H7 (cell line): ENCODE measurements around the gene LGALS4. TPM values are rescaled to one million over a fixed set of nuclear protein-coding genes. Genes with fewer than 3 reads are reported as not detected.
"Not testable (repeated sequence)": the region's sequence is repeated elsewhere in the genome, so short reads cannot be mapped to it uniquely, and the experiment has no call there.

Source experiments
- DNase-seq: peaks from one replicate; pipeline ENCODE4 v3.0.0; 2012
- H3K27me3 ChIP-seq: 2 replicates; pipeline ENCODE4 v1.6.0; 2011; ENCODE audit warnings: mild to moderate bottlenecking, low read length; ENCODE audit not compliant: control insufficient read depth, insufficient read depth
- H3K36me3 ChIP-seq: replicated peaks from 2 replicates; pipeline ENCODE4 v1.5.1; 2011; ENCODE audit warnings: low read length; ENCODE audit not compliant: control insufficient read depth, insufficient read depth
- H3K4me3 ChIP-seq: 2 replicates; pipeline ENCODE4 v1.5.1; 2011; ENCODE audit warnings: low read depth, mild to moderate bottlenecking, control low read depth, low read length, moderate library complexity; ENCODE audit not compliant: insufficient read depth
- total RNA-seq: library from RNA; depleted of rRNA; stranded (reverse); fragments of >200 nt; shearing (Covaris generic); gene quantifications from 2 replicates; pipeline ENCODE4 v1.2.3, GENCODE V29; 2014; rRNA removed

LGALS4 gene, protein sequence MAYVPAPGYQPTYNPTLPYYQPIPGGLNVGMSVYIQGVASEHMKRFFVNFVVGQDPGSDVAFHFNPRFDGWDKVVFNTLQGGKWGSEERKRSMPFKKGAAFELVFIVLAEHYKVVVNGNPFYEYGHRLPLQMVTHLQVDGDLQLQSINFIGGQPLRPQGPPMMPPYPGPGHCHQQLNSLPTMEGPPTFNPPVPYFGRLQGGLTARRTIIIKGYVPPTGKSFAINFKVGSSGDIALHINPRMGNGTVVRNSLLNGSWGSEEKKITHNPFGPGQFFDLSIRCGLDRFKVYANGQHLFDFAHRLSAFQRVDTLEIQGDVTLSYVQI
- total RNA-seq = not detected in 2 replicates

DNA sequence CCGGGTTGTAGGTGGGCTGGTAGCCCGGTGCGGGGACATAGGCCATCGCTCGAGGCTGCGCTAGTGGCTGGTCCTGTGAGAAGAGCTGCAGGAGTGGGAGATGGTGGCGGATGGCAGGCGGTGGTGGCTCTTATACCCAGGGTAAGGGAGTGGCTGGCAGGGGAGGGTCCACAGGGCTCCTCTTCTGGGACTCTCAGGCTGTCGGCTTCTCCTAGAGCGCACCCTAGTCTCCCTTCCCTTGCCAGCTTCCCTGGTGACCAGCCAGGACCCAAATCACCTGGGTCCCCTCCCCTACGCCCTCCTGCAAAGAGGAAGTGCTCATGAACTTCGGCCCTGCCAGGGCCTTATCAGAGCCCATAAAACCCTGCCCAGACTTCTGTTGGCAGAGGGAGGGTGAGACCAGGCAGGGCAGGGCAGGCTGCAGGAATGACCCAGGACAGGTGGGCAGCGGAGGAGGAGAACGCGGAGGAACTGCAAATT is at the start of gene LGALS4:
Gene LGALS4, minus strand, starts transcription at position 105 of the 480 bp plus-strand sequence. Its CDS starts 59 bp downstream, at position 46.
- peaks cover 4% of the 10 kb centered on the region for H3K36me3 ChIP-seq
- DNase-seq = peak; percentile 64
- no peaks in the 10 kb centered on the region for H3K27me3 ChIP-seq
- H3K4me3 ChIP-seq = no peak within 1 kb of the TSS

DNA sequence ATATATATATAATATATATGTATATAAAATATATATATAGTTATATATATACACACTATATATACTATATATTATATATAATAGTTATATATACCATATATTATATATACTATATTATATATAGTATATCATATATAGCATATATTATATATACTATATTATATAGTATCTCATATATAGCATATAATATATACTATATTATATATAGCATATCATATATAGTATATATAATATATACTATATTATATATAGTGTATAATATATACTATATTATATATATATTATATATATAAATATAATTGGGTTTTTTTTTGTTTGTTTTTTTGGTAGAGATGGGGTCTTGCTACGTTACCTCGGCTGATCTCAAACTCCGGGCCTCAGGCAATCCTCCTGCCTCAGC is 48.6 kb upstream of the LGALS4 start:
- no peaks in the 10 kb centered on the region for H3K36me3 ChIP-seq

DNA sequence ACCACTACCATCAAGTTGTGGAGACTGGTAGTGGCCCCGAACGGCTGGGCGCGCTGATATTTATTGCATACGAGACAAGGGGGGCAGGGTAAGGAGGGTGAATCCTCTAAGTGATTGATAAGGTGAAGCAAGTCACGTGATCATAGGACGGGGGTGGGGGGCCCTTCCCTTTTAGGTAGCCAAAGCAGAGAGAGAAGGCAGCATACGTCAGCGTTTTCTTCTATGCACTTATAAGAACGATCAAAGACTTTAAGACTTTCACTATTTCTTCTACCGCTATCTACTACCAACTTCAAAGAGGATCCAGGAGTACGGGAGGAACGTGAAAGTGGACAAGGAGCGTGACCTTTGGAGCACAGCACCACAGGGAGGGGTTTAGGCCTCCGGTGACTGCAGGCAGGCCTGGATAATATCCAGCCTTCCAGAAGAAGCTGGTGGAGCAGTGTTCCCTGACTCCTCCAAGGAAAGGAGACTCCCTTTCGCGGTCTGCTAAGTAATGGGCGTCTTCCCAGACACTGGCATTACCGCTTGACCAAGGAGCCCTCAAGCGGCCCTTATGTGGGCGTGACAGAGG is 47.0 kb upstream of the LGALS4 start:
- not testable (repeated sequence) for H3K4me3 ChIP-seq, H3K36me3 ChIP-seq, H3K27me3 ChIP-seq, DNase-seq

More for the DNA sequence above, 48.6 kb upstream of the LGALS4 start:
- H3K4me3 ChIP-seq = no peak overlapping the region
- no peak for DNase-seq
- H3K27me3 ChIP-seq = no peaks in the 10 kb centered on the region

DNA sequence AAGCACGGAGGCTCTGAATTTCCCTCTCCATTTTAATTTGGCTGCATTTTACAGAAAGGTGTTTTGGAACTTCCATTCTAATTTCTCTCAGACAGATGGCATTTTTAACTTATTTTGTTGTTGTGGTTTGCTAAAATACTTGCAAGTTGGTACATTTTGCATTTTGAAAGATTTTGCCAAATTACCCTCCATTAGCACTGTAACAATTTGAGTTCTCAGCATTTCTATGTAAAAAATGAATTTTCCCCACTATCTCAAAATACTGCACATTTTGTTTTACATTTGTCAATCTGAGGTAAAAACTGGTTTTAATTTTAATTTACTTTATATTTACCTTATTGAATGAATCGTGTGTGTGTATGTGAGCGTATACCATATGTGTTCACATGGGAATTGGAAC is 44.1 kb upstream of the LGALS4 start:
- no peak for DNase-seq
- no peaks in the 10 kb centered on the region for H3K27me3 ChIP-seq
- H3K36me3 ChIP-seq = no peaks in the 10 kb centered on the region
- no peak overlapping the region for H3K4me3 ChIP-seq

DNA sequence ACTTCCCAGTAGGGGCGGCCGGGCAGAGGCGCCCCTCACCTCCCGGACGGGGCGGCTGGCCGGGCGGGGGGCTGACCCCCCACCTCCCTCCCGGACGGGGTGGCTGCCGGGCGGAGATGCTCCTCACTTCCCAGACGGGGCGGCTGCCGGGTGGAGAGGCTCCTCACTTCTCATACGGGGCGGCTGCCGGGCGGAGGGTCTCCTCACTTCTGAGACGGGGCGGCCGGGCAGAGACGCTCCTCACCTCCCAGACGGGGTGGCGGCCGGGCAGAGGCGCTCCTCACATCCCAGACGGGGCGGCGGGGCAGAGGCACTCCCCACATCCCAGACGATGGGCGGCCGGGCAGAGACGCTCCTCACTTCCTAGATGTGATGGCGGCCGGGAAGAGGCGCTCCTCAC is 43.0 kb upstream of the LGALS4 start:
- not testable (repeated sequence) for H3K4me3 ChIP-seq, DNase-seq, H3K36me3 ChIP-seq, H3K27me3 ChIP-seq

DNA sequence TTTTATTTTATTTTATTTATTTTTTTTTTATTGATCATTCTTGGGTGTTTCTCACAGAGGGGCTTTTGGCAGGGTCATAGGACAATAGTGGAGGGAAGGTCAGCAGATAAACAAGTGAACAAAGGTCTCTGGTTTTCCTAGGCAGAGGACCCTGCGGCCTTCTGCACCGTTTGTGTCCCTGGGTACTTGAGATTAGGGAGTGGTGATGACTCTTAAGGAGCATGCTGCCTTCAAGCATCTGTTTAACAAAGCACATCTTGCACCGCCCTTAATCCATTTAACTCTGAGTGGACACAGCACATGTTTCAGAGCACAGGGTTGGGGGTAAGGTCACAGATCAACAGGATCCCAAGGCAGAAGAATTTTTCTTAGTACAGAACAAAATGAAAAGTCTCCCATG is 42.2 kb upstream of the LGALS4 start:
- not testable (repeated sequence) for H3K27me3 ChIP-seq, H3K4me3 ChIP-seq, H3K36me3 ChIP-seq, DNase-seq

DNA sequence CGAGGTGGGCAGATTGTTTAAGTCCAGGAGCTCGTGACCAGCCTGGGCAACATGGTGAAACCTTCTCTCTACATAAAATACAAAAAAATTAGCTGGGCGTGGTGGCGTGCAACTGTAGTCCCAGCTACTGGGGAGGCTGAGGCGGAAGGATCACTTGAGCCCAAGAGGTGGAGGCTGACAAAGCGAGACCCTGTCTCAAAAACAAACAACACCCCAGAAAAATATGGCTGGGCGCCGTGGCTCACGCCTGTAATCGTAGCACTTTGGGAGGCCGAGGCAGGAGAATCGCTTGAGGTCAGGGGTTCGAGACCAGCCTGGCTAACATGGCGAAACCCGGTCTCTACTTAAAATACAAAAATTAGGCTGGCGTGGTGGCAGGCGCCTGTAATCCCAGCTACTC is 40.5 kb upstream of the LGALS4 start:
- DNase-seq = no peak
- H3K4me3 ChIP-seq = no peak overlapping the region; the same call in 1 of the 2 replicates
- no peaks in the 10 kb centered on the region for H3K27me3 ChIP-seq
- peaks cover 2% of the 10 kb centered on the region for H3K36me3 ChIP-seq

DNA sequence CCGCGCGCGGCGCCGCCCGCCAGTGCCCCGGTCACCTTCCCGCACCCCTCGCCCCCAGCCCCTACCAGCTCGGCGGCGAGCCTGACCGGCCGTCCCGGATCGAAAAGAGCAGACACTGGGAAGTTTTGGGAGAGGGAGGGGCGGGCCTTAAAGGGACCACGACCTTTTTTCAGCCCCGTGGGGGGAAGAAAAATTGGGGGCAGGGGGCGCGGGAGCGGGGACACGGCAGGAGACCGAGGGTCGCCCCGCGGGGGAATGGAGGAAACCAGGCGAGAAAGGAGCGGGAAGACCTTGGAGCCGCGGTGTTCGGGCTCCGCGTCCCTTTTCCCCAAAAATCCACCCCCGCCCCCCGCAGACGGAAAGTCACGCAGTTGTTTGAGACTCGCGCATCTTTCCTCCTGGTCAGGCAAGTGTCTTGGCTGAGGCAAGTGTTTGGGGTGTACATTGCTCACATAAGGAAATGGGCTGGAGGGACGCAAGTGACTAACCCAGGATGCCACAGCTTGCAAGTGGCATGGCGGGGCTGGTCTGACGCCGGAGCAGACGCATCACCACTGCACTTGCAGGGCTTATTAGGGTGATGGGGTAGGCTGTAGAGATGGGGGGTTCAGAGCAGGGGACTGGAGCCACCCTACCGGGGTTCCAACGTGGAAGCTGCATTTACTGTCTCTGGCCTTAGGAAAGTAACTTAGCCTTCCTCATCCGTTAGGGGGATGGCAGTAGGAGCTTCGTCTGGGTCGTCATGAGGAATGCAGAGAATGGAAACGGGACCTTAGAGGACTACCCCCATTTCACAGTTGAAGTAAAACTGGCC is 39.7 kb upstream of the LGALS4 start:
- DNase-seq = peak; percentile 37
- Histone ChIP-seq H3K4me3 (peak overlapping the region; percentile 71), H3K36me3 (peaks cover 6% of the 10 kb centered on the region), H3K27me3 (no peaks in the 10 kb centered on the region)

DNA sequence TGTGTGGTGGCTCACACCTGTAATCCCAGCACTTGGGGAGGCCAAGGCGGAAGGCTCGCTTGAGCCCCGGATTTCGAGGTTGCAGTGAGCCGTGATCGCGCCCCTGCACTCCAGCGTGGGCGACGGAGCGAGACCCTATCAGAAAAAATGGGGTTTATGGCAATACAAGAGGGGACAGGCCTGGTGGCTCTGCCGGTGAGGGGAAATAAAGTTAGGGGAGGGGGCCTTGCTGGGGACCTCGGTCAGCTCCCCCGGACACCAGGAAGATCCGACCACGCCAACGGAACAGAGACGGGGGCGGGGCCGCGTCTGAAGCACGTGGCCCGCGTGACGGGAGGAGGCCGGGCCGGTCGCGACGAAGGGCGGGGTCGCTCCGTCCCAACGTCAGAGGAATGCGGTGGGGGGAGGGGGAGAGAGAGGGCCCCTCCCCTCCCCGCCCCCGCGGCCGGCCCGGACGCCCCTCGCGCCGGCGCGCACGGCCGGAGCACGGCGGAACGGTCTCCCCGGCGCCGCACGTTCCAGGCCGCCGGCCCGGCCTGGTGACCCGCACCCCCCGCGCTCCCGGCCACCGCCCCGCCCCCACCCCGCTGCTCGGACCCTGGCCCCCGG is 39.0 kb upstream of the LGALS4 start:
- DNase-seq = peak; percentile 95
- no peaks in the 10 kb centered on the region for H3K27me3 ChIP-seq
- peaks cover 13% of the 10 kb centered on the region for H3K36me3 ChIP-seq
- peak overlapping the region; percentile 71 for H3K4me3 ChIP-seq

DNA sequence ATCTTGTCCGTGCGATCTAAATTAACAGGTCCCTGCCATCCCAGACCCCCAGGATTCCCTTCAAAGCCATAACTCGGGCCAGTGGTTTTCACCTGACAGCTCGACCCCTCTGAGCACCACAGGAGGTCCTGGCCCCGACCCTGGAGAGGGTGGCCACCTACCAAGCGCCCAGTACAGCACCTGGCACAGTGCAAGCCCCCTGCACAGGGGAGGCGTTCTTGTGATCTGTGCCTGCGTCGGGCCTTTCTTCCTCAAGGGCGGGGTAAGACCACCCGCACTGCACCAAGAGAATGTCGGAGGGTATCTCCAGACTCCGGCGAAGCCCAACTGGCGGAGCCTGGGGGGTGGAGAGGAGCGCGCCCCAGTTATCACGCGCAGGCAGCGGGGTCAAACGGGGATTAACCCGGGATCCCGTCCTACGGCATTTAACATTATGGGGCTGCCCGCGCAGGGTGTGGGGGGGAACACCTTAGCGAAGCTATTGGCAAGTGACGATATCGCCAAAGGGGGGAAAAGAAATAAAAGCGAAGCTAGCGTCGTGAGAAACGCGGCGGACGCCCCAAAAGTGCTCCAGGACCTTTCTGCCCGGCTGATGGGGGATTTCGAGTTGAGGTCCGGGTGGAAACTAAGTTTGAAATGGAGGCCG is 38.4 kb upstream of the LGALS4 start:
- peak overlapping the region; percentile 65 for H3K4me3 ChIP-seq
- H3K36me3 ChIP-seq = peaks cover 18% of the 10 kb centered on the region
- H3K27me3 ChIP-seq = no peaks in the 10 kb centered on the region
- peak; percentile 49 for DNase-seq

DNA sequence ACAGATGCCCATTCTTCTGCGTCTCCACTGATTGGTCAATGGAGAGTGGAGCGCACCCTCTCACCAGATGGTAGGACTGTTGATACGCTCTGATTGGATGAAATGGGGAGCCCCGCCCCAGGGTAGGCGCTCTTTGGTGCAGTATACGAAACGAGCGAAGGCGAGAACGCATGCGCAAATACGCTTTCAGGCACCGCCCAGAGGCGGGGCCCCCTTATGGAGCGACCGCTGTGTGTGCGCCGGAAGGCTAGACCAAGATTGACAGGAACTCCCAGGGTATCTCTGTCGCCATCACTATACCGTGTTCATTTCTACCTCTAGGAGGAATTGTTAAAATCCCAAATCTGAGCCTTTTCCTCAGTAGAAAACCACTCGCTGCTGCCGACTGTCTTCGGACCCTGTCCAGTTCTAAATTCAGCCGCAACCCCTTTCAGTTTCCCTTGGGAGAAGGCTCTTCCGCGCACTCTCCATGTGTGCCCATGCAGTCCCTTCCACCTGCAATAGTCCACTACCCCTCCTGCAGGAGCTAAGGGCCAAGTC is 37.8 kb upstream of the LGALS4 start:
- no peaks in the 10 kb centered on the region for H3K27me3 ChIP-seq
- DNase-seq = peak; percentile 93
- peak overlapping the region; percentile 65 for H3K4me3 ChIP-seq
- H3K36me3 ChIP-seq = peaks cover 24% of the 10 kb centered on the region

DNA sequence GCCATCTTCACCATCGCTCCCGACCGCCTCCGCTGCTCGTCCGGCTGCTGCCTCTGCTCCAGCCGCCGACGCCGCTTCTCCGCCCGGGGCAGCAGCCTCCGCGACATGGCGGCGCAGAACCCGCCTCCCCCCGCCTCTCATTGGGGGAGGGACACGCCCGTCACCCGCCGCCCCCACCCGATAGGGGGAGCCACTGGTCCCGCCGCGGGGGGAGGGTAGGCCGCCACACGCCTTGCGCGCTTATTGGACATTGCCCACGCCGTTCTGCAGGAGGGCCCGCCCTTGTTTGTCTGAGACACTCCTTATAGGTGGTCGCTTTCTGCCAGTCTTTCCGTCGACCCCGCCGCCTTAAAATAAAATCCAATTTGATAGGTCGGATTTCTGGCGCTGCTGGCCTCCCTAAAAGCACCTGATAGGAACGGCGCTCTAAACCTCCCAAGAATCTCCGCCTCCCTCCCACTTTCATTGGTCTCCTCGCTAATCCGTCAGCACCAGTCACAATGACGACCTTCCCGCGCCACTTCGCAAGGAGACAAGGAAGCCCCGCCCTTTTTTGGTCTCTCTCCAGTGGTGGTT is 37.2 kb upstream of the LGALS4 start, which contains the start of gene HNRNPL:
Gene HNRNPL, minus strand, starts transcription at position 127 of the 576 bp plus-strand sequence. Its CDS starts 20 bp downstream, at position 107.
- Histone ChIP-seq H3K4me3 (peak within 1 kb of the TSS; percentile 75), H3K27me3 (no peaks in the 10 kb centered on the region), H3K36me3 (peaks cover 29% of the 10 kb centered on the region)
- peak; percentile 100 for DNase-seq

DNA sequence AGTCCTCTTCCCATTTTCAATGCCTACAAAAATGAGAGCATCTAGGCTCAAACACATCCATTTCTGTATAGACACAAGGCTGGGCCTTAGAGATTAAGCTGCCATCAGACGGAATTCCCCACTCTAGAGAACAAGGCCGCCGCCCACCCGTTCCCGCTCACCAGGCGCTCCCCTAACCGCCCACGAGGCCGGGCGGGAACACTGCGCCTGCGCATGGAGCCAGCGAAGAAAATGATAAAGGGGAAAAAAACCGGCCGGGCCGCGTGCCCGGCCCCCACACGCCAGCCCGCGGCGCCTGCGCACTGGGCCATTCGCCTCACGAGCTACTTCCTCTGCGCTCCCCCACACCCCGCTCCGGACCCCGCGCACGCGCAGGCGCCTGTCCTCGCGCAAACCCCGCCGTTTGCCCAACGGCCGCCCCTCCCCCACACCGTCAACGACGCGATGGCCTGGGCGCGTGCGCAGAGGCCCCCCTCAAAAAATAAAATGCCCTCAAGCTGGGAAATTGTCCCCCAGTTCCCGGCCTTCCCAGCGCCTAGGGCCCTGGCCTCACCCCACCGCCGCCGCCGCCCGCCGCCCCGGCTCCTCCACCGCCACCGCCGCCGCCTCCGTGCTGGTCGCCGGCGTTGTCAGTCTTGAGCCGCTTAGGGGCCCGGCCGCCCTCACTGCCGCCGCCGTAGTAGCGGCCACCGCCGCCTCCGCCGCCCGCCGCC is 36.6 kb upstream of the LGALS4 start:
- Histone ChIP-seq H3K27me3 (no peaks in the 10 kb centered on the region), H3K4me3 (peak overlapping the region; percentile 75), H3K36me3 (peaks cover 34% of the 10 kb centered on the region)
- DNase-seq = peak; percentile 98
